Progenitor cell of endocrine pancreas (in vitro differentiated cells): Measurements from ENCODE around the gene KCNK1. TPM values are rescaled to one million over a fixed set of nuclear protein-coding genes. Genes with fewer than 3 reads are reported as not detected.
"Not testable (repeated sequence)": the region's sequence is repeated elsewhere in the genome, so short reads cannot be mapped to it uniquely, and the experiment has no call there.

Experiments
- DNase-seq: peaks from one replicate; pipeline ENCODE4 v3.0.0; 2021; ENCODE audit warnings: low spot score; ENCODE audit not compliant: unreplicated experiment
- H3K27ac Mint-ChIP-seq: 2 replicates; pipeline ENCODE4 v1.8.0; 2021; ENCODE audit warnings: mild to moderate bottlenecking, moderate library complexity, mixed read lengths
- H3K27me3 Mint-ChIP-seq: 2 replicates; pipeline ENCODE4 v1.8.0; 2021; ENCODE audit warnings: mixed read lengths
- H3K36me3 Mint-ChIP-seq: 2 replicates; pipeline ENCODE4 v1.8.0; 2022; ENCODE audit warnings: mixed read lengths; ENCODE audit not compliant: insufficient read depth
- H3K4me1 Mint-ChIP-seq: 2 replicates; pipeline ENCODE4 v1.8.0; 2021; ENCODE audit warnings: low read depth, mixed read lengths
- H3K4me3 Mint-ChIP-seq: 2 replicates; pipeline ENCODE4 v1.8.0; 2021; ENCODE audit warnings: low read depth, mild to moderate bottlenecking, moderate library complexity, mixed read lengths
- H3K9me3 Mint-ChIP-seq: 2 replicates; pipeline ENCODE4 v1.8.0; 2021; ENCODE audit warnings: low read depth, mixed read lengths
- CTCF ChIP-seq: fragments of 200-600 bp; sonication (generic); IDR thresholded peaks from one replicate; pipeline ENCODE4 v1.5.0; 2021; ENCODE audit warnings: antibody characterized with exemption, mild to moderate bottlenecking; ENCODE audit not compliant: unreplicated experiment
- total RNA-seq: library from RNA; stranded (reverse); gene quantifications from 2 replicates; pipeline ENCODE4 v1.2.1, GENCODE V29; 2021

KCNK1 gene
- total RNA-seq, 1 donor from 2014 or later, result 9.7 TPM

- Mint-ChIP-seq H3K27ac (peak overlapping the region; percentile 90), H3K4me3 (peak overlapping the region; percentile 91), H3K9me3 (no peaks in the 10 kb centered on the region), H3K4me1 (peaks cover 14% of the 10 kb centered on the region), H3K36me3 (peaks cover 5% of the 10 kb centered on the region), H3K27me3 (peaks cover 15% of the 10 kb centered on the region)
- peak; percentile 38 for DNase-seq
- TF ChIP-seq CTCF, result peak; percentile 20
Observed at GRCh38 chr1:233614173-233614742, 352 bp downstream of the KCNK1 start.

- H3K9me3 Mint-ChIP-seq, result no peaks in the 10 kb centered on the region
- H3K4me1 Mint-ChIP-seq, result peaks cover 14% of the 10 kb centered on the region
- peak overlapping the region; percentile 53 for H3K27ac Mint-ChIP-seq
- TF ChIP-seq CTCF, result no peak
- H3K27me3 Mint-ChIP-seq, result peaks cover 14% of the 10 kb centered on the region
- H3K4me3 Mint-ChIP-seq, result peak overlapping the region; percentile 91
- H3K36me3 Mint-ChIP-seq, result peaks cover 6% of the 10 kb centered on the region
- DNase-seq, result peak; percentile 15
Observed at GRCh38 chr1:233614743-233615521, 1.0 kb downstream of the KCNK1 start.

GRCh38 chr1:233615571-233615970, 1.7 kb downstream of the KCNK1 start:
- peak overlapping the region; percentile 53 for H3K27ac Mint-ChIP-seq
- DNase-seq, result no peak
- no peaks in the 10 kb centered on the region for H3K9me3 Mint-ChIP-seq
- H3K36me3 Mint-ChIP-seq, result peaks cover 6% of the 10 kb centered on the region
- peaks cover 14% of the 10 kb centered on the region for H3K27me3 Mint-ChIP-seq
- TF ChIP-seq CTCF, result no peak
- H3K4me3 Mint-ChIP-seq, result peak overlapping the region; percentile 91
- peaks cover 14% of the 10 kb centered on the region for H3K4me1 Mint-ChIP-seq

- H3K27me3 Mint-ChIP-seq, result peaks cover 4% of the 10 kb centered on the region
- H3K36me3 Mint-ChIP-seq, result peaks cover 6% of the 10 kb centered on the region
- H3K4me1 Mint-ChIP-seq, result peaks cover 14% of the 10 kb centered on the region
- H3K9me3 Mint-ChIP-seq, result no peaks in the 10 kb centered on the region
- H3K4me3 Mint-ChIP-seq, result no peak overlapping the region
- H3K27ac Mint-ChIP-seq, result no peak overlapping the region
- TF ChIP-seq CTCF, result no peak
- no peak for DNase-seq
Observed at GRCh38 chr1:233617025-233617424, 3.1 kb downstream of the KCNK1 start.

GRCh38 chr1:233619414-233619813, 5.5 kb downstream of the KCNK1 start:
- DNase-seq, H3K9me3 Mint-ChIP-seq, H3K27me3 Mint-ChIP-seq, H3K4me3 Mint-ChIP-seq, H3K36me3 Mint-ChIP-seq, H3K27ac Mint-ChIP-seq: not testable (repeated sequence)
- H3K4me1 Mint-ChIP-seq, result peaks cover 20% of the 10 kb centered on the region
